ENCODE results near the gene ITK.
A peak's percentile ranks its signal among the peaks of the same experiment; 100 is the strongest.

The ITK gene

DNA sequence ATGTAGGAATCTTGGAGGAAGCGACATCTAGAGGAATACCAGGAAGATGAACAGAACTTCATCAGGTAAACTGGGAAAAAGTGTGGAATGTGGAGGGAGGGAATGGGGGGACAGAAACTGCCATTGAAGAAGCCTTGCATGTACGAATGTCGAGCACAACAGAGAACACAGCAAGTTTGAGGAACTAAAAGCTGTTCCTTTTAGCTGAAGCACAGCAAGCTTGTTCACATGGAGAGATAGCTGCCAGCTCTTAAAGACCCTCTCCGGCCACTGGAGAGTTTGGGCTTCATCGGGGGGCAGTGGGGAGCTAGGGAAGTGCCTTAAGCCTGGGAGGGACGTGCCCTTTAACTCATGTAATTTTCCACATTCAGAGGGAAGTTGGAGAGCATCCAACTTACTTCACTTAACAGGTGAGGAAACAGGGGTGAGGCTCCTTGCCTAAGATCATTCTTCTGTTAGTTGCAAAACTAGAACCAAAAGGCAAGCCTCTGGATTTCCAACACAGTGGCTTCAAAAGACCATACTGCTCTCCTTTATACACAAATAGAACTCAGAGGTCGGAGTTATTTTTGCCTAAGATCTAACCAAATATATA lies 83.0 kb downstream of the ITK start:
- no peaks in the 10 kb centered on the region for H3K9me3 ChIP-seq (ENCODE audit: control insufficient read depth, low read depth, low read length)
- H3K4me1 ChIP-seq (ENCODE audit: control insufficient read depth, low read depth, low read length): peaks cover 14% of the 10 kb centered on the region
- H3K36me3 ChIP-seq (ENCODE audit: control insufficient read depth, low read depth, low read length): no peaks in the 10 kb centered on the region
- no peaks in the 10 kb centered on the region for H3K27me3 ChIP-seq (ENCODE audit: control insufficient read depth, insufficient read depth, low read length)
- H3K4me3 ChIP-seq (ENCODE audit: low read length): no peak overlapping the region
- H3K27ac ChIP-seq (ENCODE audit: low read length): no peak overlapping the region
- no peak overlapping the region for H3K9ac ChIP-seq (ENCODE audit: low read length)

DNA sequence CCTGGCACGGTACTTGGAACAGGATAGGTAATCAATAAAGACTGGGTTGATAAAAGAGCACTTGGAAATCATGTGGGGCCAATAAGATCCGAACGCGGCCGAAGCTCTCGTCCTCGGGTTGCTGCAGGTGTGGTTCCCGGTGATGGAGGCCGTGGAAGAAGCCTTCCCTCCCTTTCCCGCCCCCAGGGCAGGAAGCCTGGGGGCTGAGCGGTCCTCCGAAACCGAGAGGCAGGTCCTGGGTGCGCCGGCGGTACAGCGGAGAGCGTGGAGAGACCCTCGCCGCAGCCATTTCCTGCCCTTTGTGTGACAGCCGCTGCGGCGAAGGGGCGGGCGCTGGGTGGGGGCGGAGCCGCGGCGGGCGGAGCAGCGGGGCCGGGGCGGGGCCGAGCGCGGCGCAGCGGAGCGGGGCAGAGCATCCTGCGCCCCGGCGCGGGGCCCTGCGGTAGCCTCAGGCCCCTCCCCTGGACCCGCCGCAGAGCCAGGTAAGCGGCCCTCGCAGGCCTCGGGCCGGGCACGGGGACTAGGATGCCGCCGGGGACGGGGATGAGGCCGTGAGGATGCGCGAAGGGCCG lies 85.2 kb downstream of the ITK start, which contains the start of gene CYFIP2:
Gene CYFIP2 (plus strand): TSS at position 410 of the 572 bp plus-strand sequence. CDS start 19,239 bp downstream, outside the sequence.
- H3K9ac ChIP-seq (ENCODE audit: low read length): peak within 1 kb of the TSS; percentile 49
- H3K9me3 ChIP-seq (ENCODE audit: control insufficient read depth, low read depth, low read length): no peaks in the 10 kb centered on the region
- peak within 1 kb of the TSS; percentile 62 for H3K4me3 ChIP-seq (ENCODE audit: low read length)
- no peak within 1 kb of the TSS for H3K27ac ChIP-seq (ENCODE audit: low read length)
- no peaks in the 10 kb centered on the region for H3K27me3 ChIP-seq (ENCODE audit: control insufficient read depth, insufficient read depth, low read length)
- H3K4me1 ChIP-seq (ENCODE audit: control insufficient read depth, low read depth, low read length): peaks cover 23% of the 10 kb centered on the region
- no peaks in the 10 kb centered on the region for H3K36me3 ChIP-seq (ENCODE audit: control insufficient read depth, low read depth, low read length)

DNA sequence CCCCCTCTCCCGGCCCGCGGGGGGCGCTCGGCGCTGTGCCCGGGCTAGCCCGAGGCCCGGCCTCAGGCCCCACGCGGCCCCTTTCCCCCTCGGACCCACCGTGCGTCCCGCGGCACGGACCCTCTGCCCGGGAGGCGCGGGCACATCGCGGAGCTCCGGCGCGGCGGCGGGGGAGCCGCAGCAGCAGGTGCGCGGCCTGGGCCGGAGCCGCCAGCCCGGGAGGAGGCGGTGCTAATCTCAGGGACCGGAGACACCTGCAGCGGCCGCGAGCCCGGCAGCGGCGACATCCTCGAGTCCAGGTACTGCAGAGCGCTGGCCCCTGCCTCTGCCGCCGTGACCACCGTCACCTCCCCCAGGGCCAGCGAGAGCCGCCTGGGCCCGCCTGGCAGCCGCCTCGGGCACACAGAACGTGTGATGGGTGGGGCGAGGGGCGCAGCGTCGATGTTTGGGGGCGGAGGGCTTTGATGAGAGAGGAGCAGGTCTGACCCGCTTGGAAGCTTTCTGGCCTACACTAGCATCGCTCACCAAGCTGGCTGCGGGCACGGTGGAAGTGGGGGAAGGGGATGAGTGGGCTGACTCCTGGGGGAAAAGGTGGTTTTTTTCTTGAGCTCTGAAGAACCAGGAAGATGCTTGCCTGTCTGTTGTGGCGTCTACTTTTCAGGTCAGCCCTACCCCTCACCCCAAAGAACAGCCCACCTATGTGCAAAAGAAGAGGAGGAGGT lies 85.8 kb downstream of the ITK start:
- Histone ChIP-seq H3K9ac (ENCODE audit: low read length) (peak overlapping the region; percentile 48), H3K4me1 (ENCODE audit: control insufficient read depth, low read depth, low read length) (peaks cover 23% of the 10 kb centered on the region), H3K4me3 (ENCODE audit: low read length) (peak overlapping the region; percentile 62), H3K27ac (ENCODE audit: low read length) (no peak overlapping the region), H3K9me3 (ENCODE audit: control insufficient read depth, low read depth, low read length) (no peaks in the 10 kb centered on the region), H3K36me3 (ENCODE audit: control insufficient read depth, low read depth, low read length) (no peaks in the 10 kb centered on the region), H3K27me3 (ENCODE audit: control insufficient read depth, insufficient read depth, low read length) (no peaks in the 10 kb centered on the region)

DNA sequence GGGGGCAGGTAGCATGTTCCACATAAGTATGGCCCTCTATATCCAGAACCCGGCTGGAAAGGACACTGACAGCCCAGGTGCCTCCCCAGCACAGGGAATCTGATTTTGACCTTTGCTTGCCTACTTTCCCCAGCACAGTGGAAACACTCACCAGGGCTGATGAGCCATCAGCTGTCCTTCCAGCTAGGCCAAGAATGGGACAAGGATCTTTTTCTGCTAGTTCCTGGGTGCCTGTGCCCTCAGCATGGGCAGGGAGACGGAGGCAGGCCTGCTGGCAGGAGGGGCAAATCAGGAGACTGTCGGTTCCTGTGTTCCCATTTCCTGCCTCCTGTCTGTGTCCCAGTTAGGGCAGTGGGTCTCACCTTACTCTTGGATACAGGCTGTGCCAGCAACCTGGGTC lies 86.4 kb downstream of the ITK start:
- Histone ChIP-seq H3K9me3 (ENCODE audit: control insufficient read depth, low read depth, low read length) (no peaks in the 10 kb centered on the region), H3K4me1 (ENCODE audit: control insufficient read depth, low read depth, low read length) (peaks cover 23% of the 10 kb centered on the region), H3K4me3 (ENCODE audit: low read length) (peak overlapping the region; percentile 62), H3K36me3 (ENCODE audit: control insufficient read depth, low read depth, low read length) (no peaks in the 10 kb centered on the region), H3K27me3 (ENCODE audit: control insufficient read depth, insufficient read depth, low read length) (no peaks in the 10 kb centered on the region), H3K27ac (ENCODE audit: low read length) (no peak overlapping the region), H3K9ac (ENCODE audit: low read length) (peak overlapping the region; percentile 48)

DNA sequence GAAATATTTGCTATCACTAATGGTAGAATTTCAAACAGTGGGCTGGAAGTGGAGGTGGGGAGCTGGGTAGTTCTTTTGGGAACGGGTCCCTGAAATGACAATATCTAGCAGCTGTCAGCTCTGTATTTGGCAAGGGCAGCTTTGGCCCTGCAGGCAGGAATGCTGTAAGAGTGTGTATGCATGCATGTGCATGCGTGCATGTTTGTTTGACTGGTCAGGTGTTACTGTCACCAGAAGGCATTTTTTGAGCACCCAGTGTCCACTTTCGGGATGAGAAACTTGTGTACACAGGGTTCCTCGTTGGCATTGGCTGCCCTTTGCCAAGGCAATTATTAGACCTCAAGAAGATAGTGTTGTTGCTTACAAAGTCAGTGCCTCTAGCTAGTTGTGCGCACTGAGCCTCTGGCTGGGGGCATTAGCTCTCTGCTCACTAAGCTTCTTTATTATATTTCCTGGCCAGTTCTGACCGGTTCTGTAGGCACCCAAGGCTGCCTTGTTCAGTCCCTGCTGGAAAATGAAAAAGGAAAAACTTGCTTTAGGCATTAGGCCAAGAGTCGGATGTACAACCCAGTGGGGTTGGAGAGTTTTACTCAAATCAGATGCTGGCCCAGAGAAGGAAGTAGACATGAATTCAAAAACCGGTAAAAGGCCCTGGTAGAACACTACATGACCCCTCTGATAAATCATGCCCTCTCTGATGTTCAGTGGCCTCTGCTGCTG lies 87.3 kb downstream of the ITK start:
- no peaks in the 10 kb centered on the region for H3K27me3 ChIP-seq (ENCODE audit: control insufficient read depth, insufficient read depth, low read length)
- H3K36me3 ChIP-seq (ENCODE audit: control insufficient read depth, low read depth, low read length): no peaks in the 10 kb centered on the region
- H3K27ac ChIP-seq (ENCODE audit: low read length): no peak overlapping the region
- no peaks in the 10 kb centered on the region for H3K9me3 ChIP-seq (ENCODE audit: control insufficient read depth, low read depth, low read length)
- H3K4me1 ChIP-seq (ENCODE audit: control insufficient read depth, low read depth, low read length): peaks cover 23% of the 10 kb centered on the region
- H3K9ac ChIP-seq (ENCODE audit: low read length): no peak overlapping the region
- H3K4me3 ChIP-seq (ENCODE audit: low read length): peak overlapping the region; percentile 62

DNA sequence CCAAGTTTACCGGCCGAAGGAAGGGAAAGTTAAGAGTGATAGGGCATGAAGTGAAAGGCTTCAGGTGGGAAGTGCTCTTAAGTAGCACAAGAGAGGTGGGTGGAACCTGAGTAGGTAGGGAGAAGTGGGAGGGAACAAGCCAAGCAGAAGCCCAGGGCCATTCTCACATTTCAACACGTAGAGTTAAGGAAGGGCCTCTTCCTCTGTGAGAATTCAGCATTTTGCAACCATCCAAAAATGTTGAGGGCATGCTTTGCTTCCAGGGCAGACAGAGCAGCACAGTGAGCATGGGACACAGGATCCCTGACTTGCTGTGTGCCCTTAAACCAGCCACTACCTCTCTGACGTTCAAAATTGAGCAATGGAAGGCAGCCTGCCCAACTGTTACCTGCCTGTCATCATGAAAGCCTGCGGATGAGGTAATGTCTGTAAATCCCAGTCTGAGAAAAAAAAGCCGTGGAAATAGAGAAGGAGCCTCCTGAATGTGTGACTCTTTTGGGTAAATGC lies 88.6 kb downstream of the ITK start:
- H3K36me3 ChIP-seq (ENCODE audit: control insufficient read depth, low read depth, low read length): no peaks in the 10 kb centered on the region
- no peaks in the 10 kb centered on the region for H3K27me3 ChIP-seq (ENCODE audit: control insufficient read depth, insufficient read depth, low read length)
- peak overlapping the region; percentile 21 for H3K4me3 ChIP-seq (ENCODE audit: low read length)
- H3K9ac ChIP-seq (ENCODE audit: low read length): no peak overlapping the region
- H3K9me3 ChIP-seq (ENCODE audit: control insufficient read depth, low read depth, low read length): no peaks in the 10 kb centered on the region
- peaks cover 23% of the 10 kb centered on the region for H3K4me1 ChIP-seq (ENCODE audit: control insufficient read depth, low read depth, low read length)
- no peak overlapping the region for H3K27ac ChIP-seq (ENCODE audit: low read length)

DNA sequence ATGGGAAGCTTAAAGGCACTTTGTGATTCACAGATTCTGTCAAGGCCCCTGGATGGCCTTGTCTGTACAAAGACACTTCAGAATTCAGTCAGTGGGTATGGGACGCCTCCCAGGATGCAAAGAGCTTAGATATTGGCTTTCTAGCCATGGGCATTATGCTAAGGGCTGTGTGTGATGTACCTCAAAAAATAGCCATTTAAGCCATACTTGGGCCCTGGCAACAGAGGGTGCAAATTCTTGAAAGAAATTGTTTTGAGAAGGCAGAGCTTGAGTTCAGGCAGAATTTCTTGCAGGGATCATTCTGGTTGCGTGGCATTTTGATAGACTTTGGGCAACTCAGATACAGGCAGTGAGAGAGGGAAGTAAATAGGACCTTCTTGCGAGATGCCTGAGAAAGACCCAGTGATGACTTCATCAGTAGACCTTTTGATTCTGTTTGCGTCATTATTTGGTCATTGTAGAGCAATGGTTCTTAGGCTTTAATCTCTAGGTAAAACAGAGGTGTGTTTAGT lies 89.2 kb downstream of the ITK start:
- Histone ChIP-seq H3K27me3 (ENCODE audit: control insufficient read depth, insufficient read depth, low read length) (no peaks in the 10 kb centered on the region), H3K27ac (ENCODE audit: low read length) (no peak overlapping the region), H3K4me1 (ENCODE audit: control insufficient read depth, low read depth, low read length) (peaks cover 23% of the 10 kb centered on the region), H3K4me3 (ENCODE audit: low read length) (no peak overlapping the region), H3K36me3 (ENCODE audit: control insufficient read depth, low read depth, low read length) (no peaks in the 10 kb centered on the region), H3K9ac (ENCODE audit: low read length) (no peak overlapping the region), H3K9me3 (ENCODE audit: control insufficient read depth, low read depth, low read length) (no peaks in the 10 kb centered on the region)

DNA sequence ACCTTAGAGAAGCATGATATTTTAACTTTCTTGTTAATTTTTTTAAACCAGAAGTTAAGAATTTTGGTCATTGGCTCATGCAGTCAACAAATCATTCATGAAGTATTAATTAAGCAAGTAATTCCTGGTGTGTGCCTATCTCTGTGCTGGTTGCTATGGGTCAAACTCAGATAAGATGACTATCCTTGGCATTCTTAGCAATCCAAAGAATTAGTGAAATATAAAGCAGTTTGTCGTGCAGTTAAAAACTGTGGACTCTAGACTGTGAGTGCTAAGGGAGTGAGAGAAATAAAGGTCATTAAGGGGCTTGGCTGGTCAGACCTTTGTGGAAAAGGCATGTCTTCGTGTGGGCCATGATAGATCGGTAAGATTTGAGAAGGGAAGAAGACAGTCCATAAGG lies 90.1 kb downstream of the ITK start:
- peaks cover 20% of the 10 kb centered on the region for H3K4me1 ChIP-seq (ENCODE audit: control insufficient read depth, low read depth, low read length)
- no peaks in the 10 kb centered on the region for H3K9me3 ChIP-seq (ENCODE audit: control insufficient read depth, low read depth, low read length)
- no peak overlapping the region for H3K4me3 ChIP-seq (ENCODE audit: low read length)
- H3K27ac ChIP-seq (ENCODE audit: low read length): no peak overlapping the region
- no peaks in the 10 kb centered on the region for H3K27me3 ChIP-seq (ENCODE audit: control insufficient read depth, insufficient read depth, low read length)
- H3K9ac ChIP-seq (ENCODE audit: low read length): no peak overlapping the region
- no peaks in the 10 kb centered on the region for H3K36me3 ChIP-seq (ENCODE audit: control insufficient read depth, low read depth, low read length)

DNA sequence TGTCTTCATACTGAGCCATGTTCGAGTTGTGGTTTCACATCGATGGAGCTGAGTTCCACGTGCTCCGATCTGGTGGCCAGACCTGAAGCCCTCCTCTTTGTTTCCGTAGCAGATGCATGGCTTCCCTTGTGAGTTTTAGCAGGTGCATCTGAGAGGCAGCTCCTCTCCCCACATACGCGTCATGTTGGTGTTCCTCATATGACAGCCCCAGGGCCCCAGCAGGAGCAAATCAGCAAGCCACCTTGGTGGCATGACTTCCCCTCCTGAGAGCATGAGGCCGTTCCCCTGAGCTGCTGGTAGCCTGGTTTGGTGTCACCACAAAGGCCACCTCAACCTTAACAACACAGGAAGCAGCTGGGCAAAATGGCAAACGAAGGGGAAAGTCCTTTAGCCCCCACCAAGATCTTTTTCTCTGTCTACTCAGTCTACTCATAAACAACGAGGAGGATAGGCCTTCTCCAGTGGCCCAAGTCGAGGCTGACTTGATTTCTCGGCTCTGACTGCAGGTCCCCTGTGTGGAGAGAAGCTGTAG lies 91.2 kb downstream of the ITK start:
- Histone ChIP-seq H3K9ac (ENCODE audit: low read length) (no peak overlapping the region), H3K4me1 (ENCODE audit: control insufficient read depth, low read depth, low read length) (peaks cover 19% of the 10 kb centered on the region), H3K27ac (ENCODE audit: low read length) (no peak overlapping the region), H3K4me3 (ENCODE audit: low read length) (no peak overlapping the region), H3K36me3 (ENCODE audit: control insufficient read depth, low read depth, low read length) (no peaks in the 10 kb centered on the region), H3K27me3 (ENCODE audit: control insufficient read depth, insufficient read depth, low read length) (no peaks in the 10 kb centered on the region), H3K9me3 (ENCODE audit: control insufficient read depth, low read depth, low read length) (no peaks in the 10 kb centered on the region)

DNA sequence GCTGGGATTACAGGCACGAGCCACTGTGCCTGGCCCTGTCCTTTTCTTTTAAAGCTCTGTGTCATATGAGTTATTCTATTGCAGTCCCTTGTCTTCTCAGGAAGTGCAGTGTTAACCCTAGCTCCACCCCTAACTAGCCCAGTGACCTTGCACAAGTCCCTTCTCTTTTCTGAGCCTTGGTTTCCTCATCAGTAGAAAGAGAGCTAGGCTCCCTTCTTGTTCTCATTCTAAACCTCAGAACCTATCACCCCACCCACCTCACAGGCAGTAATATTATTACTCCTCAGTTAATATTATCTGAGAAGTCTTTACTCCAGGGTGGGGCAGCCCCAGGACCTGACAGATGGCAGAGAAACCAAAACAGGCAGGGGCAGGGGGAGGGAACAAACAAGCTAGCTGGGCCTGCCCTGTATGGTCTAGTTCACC lies 92.5 kb downstream of the ITK start:
- Histone ChIP-seq H3K4me1 (ENCODE audit: control insufficient read depth, low read depth, low read length) (peaks cover 9% of the 10 kb centered on the region), H3K27ac (ENCODE audit: low read length) (no peak overlapping the region), H3K9me3 (ENCODE audit: control insufficient read depth, low read depth, low read length) (no peaks in the 10 kb centered on the region), H3K9ac (ENCODE audit: low read length) (no peak overlapping the region), H3K4me3 (ENCODE audit: low read length) (no peak overlapping the region), H3K36me3 (ENCODE audit: control insufficient read depth, low read depth, low read length) (no peaks in the 10 kb centered on the region), H3K27me3 (ENCODE audit: control insufficient read depth, insufficient read depth, low read length) (no peaks in the 10 kb centered on the region)

DNA sequence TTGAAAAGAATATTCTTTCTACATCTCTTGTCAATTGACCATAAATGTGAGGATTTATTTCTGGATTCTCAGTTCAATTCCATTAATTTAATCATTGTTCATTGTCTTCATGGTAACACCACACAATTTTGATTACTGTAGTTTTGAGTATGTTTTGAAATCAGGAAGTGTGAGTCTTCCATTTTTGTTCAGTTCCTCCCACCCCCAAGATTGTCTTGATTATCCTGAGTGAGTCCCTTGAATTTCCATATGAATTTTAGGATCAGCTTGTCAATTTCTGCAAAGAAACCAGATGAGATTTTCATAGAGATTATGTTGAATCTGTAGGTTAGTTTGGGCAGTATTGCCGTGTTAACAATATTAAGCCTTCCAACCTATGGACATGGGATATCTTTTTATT lies 94.8 kb downstream of the ITK start:
- Histone ChIP-seq H3K4me1 (ENCODE audit: control insufficient read depth, low read depth, low read length) (no peaks in the 10 kb centered on the region), H3K9me3 (ENCODE audit: control insufficient read depth, low read depth, low read length) (no peaks in the 10 kb centered on the region), H3K27ac (ENCODE audit: low read length) (no peak overlapping the region), H3K9ac (ENCODE audit: low read length) (no peak overlapping the region), H3K36me3 (ENCODE audit: control insufficient read depth, low read depth, low read length) (no peaks in the 10 kb centered on the region), H3K4me3 (ENCODE audit: low read length) (no peak overlapping the region), H3K27me3 (ENCODE audit: control insufficient read depth, insufficient read depth, low read length) (no peaks in the 10 kb centered on the region)

Measured in iPS-18a (cell line).